Activated naive CD4-positive, alpha-beta T cell treated with anti-CD3 and anti-CD28 coated beads for 36 hours (primary cell): Measurements from ENCODE around the gene RPL21. TPM values are rescaled to one million over a fixed set of nuclear protein-coding genes. Genes with fewer than 3 reads are reported as not detected.
"Not testable (repeated sequence)": the region's sequence is repeated elsewhere in the genome, so short reads cannot be mapped to it uniquely, and the experiment has no call there.

Experiments used
- CTCF ChIA-PET: fragments of 350-600 bp; sonication (Branson Sonifier 250); formaldehyde crosslinking; loops from one replicate; lab custom pipeline; 2021; ENCODE audit warnings: antibody characterized with exemption; lab: Charles Lee
- DNase-seq: peaks from one replicate; pipeline ENCODE4 v3.0.0-alpha.2; 2020
- H3K27ac Mint-ChIP-seq: one replicate; pipeline ENCODE4 v1.8.0; 2021; ENCODE audit warnings: mild to moderate bottlenecking, mixed read lengths
- H3K27me3 Mint-ChIP-seq: one replicate; pipeline ENCODE4 v1.8.0; 2021; ENCODE audit warnings: low read depth, mixed read lengths
- H3K36me3 Mint-ChIP-seq: one replicate; pipeline ENCODE4 v1.8.0; 2021; ENCODE audit warnings: low read depth, mixed read lengths
- H3K4me1 Mint-ChIP-seq: one replicate; pipeline ENCODE4 v1.8.0; 2021; ENCODE audit warnings: low read depth, mixed read lengths
- H3K4me3 Mint-ChIP-seq: one replicate; pipeline ENCODE4 v1.8.0; 2021; ENCODE audit warnings: mild to moderate bottlenecking, moderate library complexity, mixed read lengths
- H3K9me3 Mint-ChIP-seq: one replicate; pipeline ENCODE4 v1.8.0; 2021; ENCODE audit warnings: mixed read lengths
- intact Hi-C: fragments of 100-400 bp; cut with micrococcal nuclease; formaldehyde crosslinking; loops from one replicate; pipeline ENCODE4 v1.15.1; 2023
- total RNA-seq, 2 experiments: library from RNA; stranded (reverse); gene quantifications; one replicate each; pipeline ENCODE4 v1.2.3, GENCODE V29; 2021

The RPL21 gene
- total RNA-seq, result 1,000 to 10,000 TPM; 1,766 to 1,839 TPM

DNA sequence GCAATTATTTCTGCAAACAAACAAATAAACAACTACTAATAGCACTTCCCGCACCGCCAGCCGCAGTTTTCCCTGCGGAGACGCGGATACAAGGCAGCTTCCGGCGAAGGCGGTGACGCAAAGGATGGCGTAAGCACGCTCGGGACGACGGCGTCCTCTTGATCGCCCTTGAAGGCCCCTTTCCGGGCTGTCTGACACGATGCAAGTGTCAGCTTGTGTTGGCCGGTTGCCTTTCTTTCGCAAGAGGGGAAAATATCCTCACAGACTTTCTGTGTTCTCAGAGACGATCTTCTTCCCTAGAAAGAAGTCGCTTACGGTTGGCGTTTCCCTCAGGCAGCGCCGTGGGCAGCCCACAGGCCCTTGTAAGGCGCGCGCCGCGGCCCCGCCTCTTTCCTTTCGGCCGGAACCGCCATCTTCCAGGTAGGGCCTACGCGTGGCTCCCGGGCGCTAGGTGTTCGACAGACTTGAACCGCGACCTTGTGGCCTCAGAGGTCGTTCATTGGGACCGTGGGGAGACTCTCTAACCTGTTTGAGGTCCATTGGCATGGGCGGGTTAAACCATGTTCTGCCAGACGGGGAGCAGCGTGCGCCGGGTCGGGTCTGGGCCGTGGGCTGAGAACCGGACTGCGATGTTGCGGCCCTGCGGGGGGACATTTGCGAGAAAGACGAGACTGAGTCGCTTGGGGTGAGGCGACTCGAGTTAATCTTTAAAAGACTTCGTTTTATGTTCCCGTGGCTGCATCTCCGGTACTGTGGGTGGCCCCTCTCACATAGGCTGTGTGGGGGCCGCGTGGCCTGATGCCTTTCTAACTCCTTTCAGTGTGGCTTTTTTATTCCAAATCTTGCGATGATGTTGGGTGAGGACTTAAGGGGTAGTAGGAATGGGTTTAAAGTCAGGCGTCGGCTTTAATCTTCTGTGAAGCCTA is at the start of gene RPL21:
TSS of gene RPL21 (plus strand) at position 393 of the 926 bp plus-strand sequence. CDS start 2,219 bp downstream, outside the sequence.
- DNase-seq, result peak; percentile 94
- Mint-ChIP-seq H3K27me3 (no peaks in the 10 kb centered on the region), H3K36me3 (peaks cover 44% of the 10 kb centered on the region), H3K4me1 (peaks cover 43% of the 10 kb centered on the region), H3K4me3 (peak within 1 kb of the TSS; percentile 99), H3K9me3 (no peaks in the 10 kb centered on the region), H3K27ac (peak within 1 kb of the TSS; percentile 99)
- intact Hi-C loops, result loop anchor here (1.0 to 5.0 kb wide), 13 partner anchors 19 to 1949 kb away; partner anchors contain the start of genes MTIF3, NUP58, PAN3 and POLR1D
- CTCF ChIA-PET, result no interaction called here

GRCh38 chr13:27201661-27202060 is 49.7 kb upstream of the RPL21 start:
- CTCF ChIA-PET, result no interaction called here
- intact Hi-C loops, result no loop called here
- Mint-ChIP-seq H3K36me3 (peaks cover 6% of the 10 kb centered on the region), H3K4me3 (no peak overlapping the region), H3K9me3 (peaks cover 3% of the 10 kb centered on the region), H3K27me3 (peaks cover 4% of the 10 kb centered on the region), H3K4me1 (no peaks in the 10 kb centered on the region), H3K27ac (no peak overlapping the region)
- DNase-seq, result no peak

- Mint-ChIP-seq H3K27ac (no peak overlapping the region), H3K4me1 (no peaks in the 10 kb centered on the region), H3K36me3 (peaks cover under 1% of the 10 kb centered on the region), H3K9me3 (no peaks in the 10 kb centered on the region), H3K27me3 (no peaks in the 10 kb centered on the region), H3K4me3 (no peak overlapping the region)
- intact Hi-C loops, result no loop called here
- no peak for DNase-seq
- CTCF ChIA-PET, result interaction anchor here (0.6 to 1.7 kb wide), 4 partner anchors 159 to 256 kb away, joined by 3 to 6 read pairs (median 4); no protein-coding TSS in a partner anchor
Observed at GRCh38 chr13:27203186-27203585, 48.2 kb upstream of the RPL21 start.

GRCh38 chr13:27203854-27204253 is 47.5 kb upstream of the RPL21 start:
- Mint-ChIP-seq H3K27ac (no peak overlapping the region), H3K36me3 (no peaks in the 10 kb centered on the region), H3K4me3 (no peak overlapping the region), H3K4me1 (no peaks in the 10 kb centered on the region), H3K9me3 (peaks cover 3% of the 10 kb centered on the region), H3K27me3 (no peaks in the 10 kb centered on the region)
- CTCF ChIA-PET, result interaction anchor here (0.6 to 1.7 kb wide), 4 partner anchors 158 to 257 kb away, joined by 3 to 6 read pairs (median 4); no protein-coding TSS in a partner anchor
- peak; percentile 28 for DNase-seq
- intact Hi-C loops, result loop anchor here (1.0 kb wide), 1 partner anchor 219 kb away; no protein-coding TSS in a partner anchor

DNA sequence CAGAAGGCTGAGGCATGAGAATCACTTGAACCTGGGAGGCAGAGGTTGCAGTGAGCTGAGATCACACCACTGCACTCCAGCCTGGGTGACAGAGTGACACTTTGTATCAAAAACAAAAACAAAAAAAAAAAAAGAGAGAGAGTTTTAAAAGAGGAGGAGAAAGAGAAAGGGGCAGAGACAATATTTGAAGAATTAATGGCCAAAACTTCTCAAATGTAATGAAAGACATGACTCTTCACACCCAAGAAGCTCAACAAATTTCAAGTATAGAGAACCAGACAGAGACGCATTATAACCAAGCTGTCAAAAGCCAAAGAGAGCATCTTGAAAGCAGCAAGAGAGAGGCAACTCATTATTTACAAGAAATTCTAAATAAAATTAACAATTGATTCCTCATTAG is 42.8 kb upstream of the RPL21 start:
- no peak overlapping the region for H3K27ac Mint-ChIP-seq
- H3K27me3 Mint-ChIP-seq, result no peaks in the 10 kb centered on the region
- no peaks in the 10 kb centered on the region for H3K36me3 Mint-ChIP-seq
- CTCF ChIA-PET, result interaction anchor here (0.6 kb wide), 1 partner anchor 10 kb away, joined by 4 read pairs; no protein-coding TSS in a partner anchor
- intact Hi-C loops, result no loop called here
- H3K4me1 Mint-ChIP-seq, result peaks cover 2% of the 10 kb centered on the region
- no peak for DNase-seq
- no peak overlapping the region for H3K4me3 Mint-ChIP-seq
- H3K9me3 Mint-ChIP-seq, result peaks cover 5% of the 10 kb centered on the region

DNA sequence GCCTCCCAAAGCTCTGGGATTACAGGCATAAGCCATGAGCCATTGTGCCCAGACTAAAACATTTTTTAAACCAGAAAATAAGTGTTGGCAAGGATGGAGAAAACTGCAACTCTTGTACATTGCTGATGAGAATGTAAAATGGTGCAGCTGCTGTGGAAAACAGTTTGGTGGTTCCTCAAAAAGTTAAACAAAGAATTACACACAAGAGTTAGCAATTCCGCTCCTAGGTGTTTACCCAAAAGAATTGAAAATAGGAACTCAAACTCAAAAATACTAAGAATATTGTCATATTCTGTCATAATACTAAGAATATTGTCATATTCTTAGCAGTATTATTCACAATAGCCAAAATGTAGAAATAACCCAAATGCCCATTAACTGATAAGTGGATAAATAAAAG is 40.1 kb upstream of the RPL21 start:
- intact Hi-C loops, result no loop called here
- H3K36me3 Mint-ChIP-seq, result no peaks in the 10 kb centered on the region

DNA sequence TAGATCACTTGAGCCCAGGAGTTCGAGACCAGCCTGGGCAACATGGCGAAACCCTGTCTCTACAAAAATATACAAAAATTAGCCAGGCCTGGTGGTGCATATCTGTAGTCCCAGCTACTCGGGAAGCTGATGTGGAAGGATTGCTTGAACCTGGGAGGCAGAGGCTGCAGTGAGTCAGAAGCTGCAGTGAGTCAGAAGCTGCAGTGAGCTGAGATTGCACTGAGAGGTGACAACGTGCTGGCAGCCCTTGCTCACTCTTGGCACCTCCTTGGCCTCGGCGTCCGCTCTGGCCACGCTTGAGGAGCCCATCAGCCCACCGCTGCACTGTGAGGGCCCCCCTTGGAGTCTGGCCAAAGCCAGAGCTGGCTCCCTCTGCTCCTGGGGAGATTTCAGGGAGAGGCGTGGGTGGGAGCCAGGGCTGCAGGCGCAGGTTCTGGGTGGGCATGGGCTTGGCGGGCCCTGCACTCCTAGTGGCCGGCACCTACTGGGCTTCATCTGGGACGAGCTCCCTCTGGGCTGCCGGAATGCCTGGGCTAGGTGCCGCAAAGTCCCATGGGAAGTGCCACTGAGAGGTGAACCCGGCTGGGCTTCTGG is 39.5 kb upstream of the RPL21 start:
- CTCF ChIA-PET, result no interaction called here

More for the DNA sequence above, 40.1 kb upstream of the RPL21 start:
- peaks cover 2% of the 10 kb centered on the region for H3K4me1 Mint-ChIP-seq
- no peak overlapping the region for H3K27ac Mint-ChIP-seq
- H3K4me3 Mint-ChIP-seq, result no peak overlapping the region
- H3K27me3 Mint-ChIP-seq, result no peaks in the 10 kb centered on the region
- no peak for DNase-seq
- H3K9me3 Mint-ChIP-seq, result peaks cover 5% of the 10 kb centered on the region
- CTCF ChIA-PET, result no interaction called here

GRCh38 chr13:27213386-27213785 is 38.0 kb upstream of the RPL21 start:
- H3K4me1 Mint-ChIP-seq, intact Hi-C loops, H3K9me3 Mint-ChIP-seq, H3K36me3 Mint-ChIP-seq, DNase-seq, H3K27ac Mint-ChIP-seq, H3K4me3 Mint-ChIP-seq, H3K27me3 Mint-ChIP-seq, CTCF ChIA-PET: not testable (repeated sequence)

More for the DNA sequence above, 39.5 kb upstream of the RPL21 start:
- H3K36me3 Mint-ChIP-seq, result no peaks in the 10 kb centered on the region
- no peak overlapping the region for H3K27ac Mint-ChIP-seq
- peaks cover 5% of the 10 kb centered on the region for H3K9me3 Mint-ChIP-seq
- H3K4me3 Mint-ChIP-seq, result no peak overlapping the region
- H3K4me1 Mint-ChIP-seq, result peaks cover 2% of the 10 kb centered on the region
- no peak for DNase-seq
- intact Hi-C loops, result no loop called here
- H3K27me3 Mint-ChIP-seq, result no peaks in the 10 kb centered on the region

GRCh38 chr13:27217791-27218190 is 33.6 kb upstream of the RPL21 start:
- H3K27me3 Mint-ChIP-seq, result peaks cover 14% of the 10 kb centered on the region
- H3K4me3 Mint-ChIP-seq, intact Hi-C loops, CTCF ChIA-PET, H3K9me3 Mint-ChIP-seq, H3K4me1 Mint-ChIP-seq, H3K36me3 Mint-ChIP-seq, DNase-seq, H3K27ac Mint-ChIP-seq: not testable (repeated sequence)

- intact Hi-C loops, H3K36me3 Mint-ChIP-seq, DNase-seq, H3K4me3 Mint-ChIP-seq, CTCF ChIA-PET, H3K27ac Mint-ChIP-seq, H3K4me1 Mint-ChIP-seq, H3K9me3 Mint-ChIP-seq: not testable (repeated sequence)
- peaks cover 16% of the 10 kb centered on the region for H3K27me3 Mint-ChIP-seq
Observed at GRCh38 chr13:27218861-27219260, 32.5 kb upstream of the RPL21 start.

DNA sequence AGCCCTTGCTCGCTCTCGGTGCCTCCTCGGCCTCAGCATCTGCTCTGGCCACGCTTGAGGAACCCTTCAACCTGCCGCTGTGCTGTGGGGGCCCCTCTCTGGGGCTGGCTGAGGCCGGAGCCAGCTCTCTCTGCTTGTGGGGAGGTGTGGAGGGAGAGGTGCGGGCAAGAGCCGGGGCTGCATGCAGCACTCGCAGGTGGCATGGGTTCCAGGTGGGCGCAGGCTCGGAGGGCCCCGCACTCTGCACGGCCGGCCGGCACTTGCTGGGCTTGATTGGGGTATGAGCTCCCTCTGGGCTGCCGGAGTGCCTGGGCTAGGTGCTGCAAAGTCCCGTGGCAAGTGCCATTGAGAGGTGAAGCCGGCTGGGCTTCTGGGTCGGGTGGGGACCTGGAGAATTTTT is 31.7 kb upstream of the RPL21 start:
- no peak for DNase-seq
- H3K9me3 Mint-ChIP-seq, result no peaks in the 10 kb centered on the region
- CTCF ChIA-PET, result interaction anchor here (0.6 kb wide), 1 partner anchor 934 kb away, joined by 3 read pairs; no protein-coding TSS in a partner anchor
- no peak overlapping the region for H3K27ac Mint-ChIP-seq
- intact Hi-C loops, result no loop called here
- H3K36me3 Mint-ChIP-seq, result peaks cover 6% of the 10 kb centered on the region
- no peak overlapping the region for H3K4me3 Mint-ChIP-seq
- no peaks in the 10 kb centered on the region for H3K4me1 Mint-ChIP-seq
- H3K27me3 Mint-ChIP-seq, result peaks cover 18% of the 10 kb centered on the region

- H3K9me3 Mint-ChIP-seq, H3K4me3 Mint-ChIP-seq, DNase-seq, H3K4me1 Mint-ChIP-seq, H3K36me3 Mint-ChIP-seq, intact Hi-C loops, H3K27ac Mint-ChIP-seq: not testable (repeated sequence)
- peaks cover 20% of the 10 kb centered on the region for H3K27me3 Mint-ChIP-seq
- CTCF ChIA-PET, result interaction anchor here (0.8 kb wide), 1 partner anchor 216 kb away, joined by 3 read pairs; no protein-coding TSS in a partner anchor
Observed at GRCh38 chr13:27222100-27222499, 29.3 kb upstream of the RPL21 start.
